Astrocyte (in vitro differentiated cells and primary cell): Measurements from ENCODE around the gene SFT2D2. TPM values are rescaled to one million over a fixed set of nuclear protein-coding genes. Genes with fewer than 3 reads are reported as not detected.

ENCODE experiments used
- DNase-seq: peaks from one replicate; pipeline ENCODE4 v3.0.0-alpha.2; 2010; ENCODE audit warnings: low read depth
- FAIRE-seq: peaks from 2 replicates; lab custom pipeline; 2011; peaks lifted over from hg19 to GRCh38; lab: Jason Lieb, UNC
- H2AFZ ChIP-seq: 2 replicates; pipeline ENCODE4 v1.6.0; 2012; ENCODE audit warnings: low read depth, low read length, inconsistent platforms
- H3K27ac ChIP-seq: 2 replicates; pipeline ENCODE4 v1.5.1; 2011; ENCODE audit warnings: low read depth, low read length, inconsistent platforms
- H3K27me3 ChIP-seq: 2 replicates; pipeline ENCODE4 v1.6.0; 2011; ENCODE audit warnings: low read length, inconsistent platforms; ENCODE audit not compliant: insufficient read depth
- H3K36me3 ChIP-seq: 2 replicates; pipeline ENCODE4 v1.5.1; 2011; ENCODE audit warnings: low read length, inconsistent platforms; ENCODE audit not compliant: insufficient read depth
- H3K4me1 ChIP-seq: 2 replicates; pipeline ENCODE4 v1.5.1; 2011; ENCODE audit warnings: low read length, inconsistent platforms; ENCODE audit not compliant: insufficient read depth
- H3K4me2 ChIP-seq: 2 replicates; pipeline ENCODE4 v1.6.0; 2012; ENCODE audit warnings: low read length, inconsistent platforms
- H3K4me3 ChIP-seq: 2 replicates; pipeline ENCODE4 v1.5.1; 2011; ENCODE audit warnings: low read depth, mild to moderate bottlenecking, low read length, inconsistent platforms; ENCODE audit not compliant: insufficient read depth
- H3K79me2 ChIP-seq: 2 replicates; pipeline ENCODE4 v1.6.0; 2012; ENCODE audit warnings: mild to moderate bottlenecking, low read length, inconsistent platforms; ENCODE audit not compliant: insufficient read depth
- H3K9ac ChIP-seq: 2 replicates; pipeline ENCODE4 v1.6.0; 2012; ENCODE audit warnings: mild to moderate bottlenecking, low read length, inconsistent platforms
- H3K9me3 ChIP-seq: 2 replicates; pipeline ENCODE4 v1.5.1; 2012; ENCODE audit warnings: low read depth, mild to moderate bottlenecking, low read length, inconsistent platforms; ENCODE audit not compliant: insufficient read depth
- H4K20me1 ChIP-seq: 2 replicates; pipeline ENCODE4 v1.6.0; 2012; ENCODE audit warnings: low read length, inconsistent platforms; ENCODE audit not compliant: insufficient read depth
- H3K27ac Mint-ChIP-seq: one replicate; pipeline ENCODE4 v1.8.0; 2021; ENCODE audit warnings: mild to moderate bottlenecking, mixed read lengths; ENCODE audit not compliant: unreplicated experiment
- H3K27me3 Mint-ChIP-seq: one replicate; pipeline ENCODE4 v1.8.0; 2021; ENCODE audit warnings: low read depth, mixed read lengths; ENCODE audit not compliant: unreplicated experiment
- H3K36me3 Mint-ChIP-seq: one replicate; pipeline ENCODE4 v1.8.0; 2021; ENCODE audit warnings: low read depth, mixed read lengths; ENCODE audit not compliant: unreplicated experiment
- H3K4me1 Mint-ChIP-seq: one replicate; pipeline ENCODE4 v1.8.0; 2021; ENCODE audit warnings: low read depth, mixed read lengths; ENCODE audit not compliant: unreplicated experiment
- H3K4me3 Mint-ChIP-seq: one replicate; pipeline ENCODE4 v1.8.0; 2021; ENCODE audit warnings: mild to moderate bottlenecking, moderate library complexity, mixed read lengths; ENCODE audit not compliant: unreplicated experiment
- H3K9me3 Mint-ChIP-seq: one replicate; pipeline ENCODE4 v1.8.0; 2021; ENCODE audit warnings: mild to moderate bottlenecking, mixed read lengths; ENCODE audit not compliant: unreplicated experiment
- CTCF ChIP-seq: IDR thresholded peaks from 2 replicates; pipeline ENCODE4 v1.5.1; 2011; ENCODE audit warnings: low read depth, mild to moderate bottlenecking, inconsistent platforms, low read length, moderate library complexity; ENCODE audit not compliant: insufficient read depth
- EZH2 ChIP-seq: IDR thresholded peaks from 2 replicates; pipeline ENCODE4 v1.6.1; 2012; ENCODE audit warnings: mild to moderate bottlenecking, low read length, inconsistent platforms; ENCODE audit not compliant: insufficient read depth
- total RNA-seq: library from RNA; stranded (reverse); gene quantifications from 2 replicates; pipeline ENCODE4 v1.2.1, GENCODE V29; 2021

SFT2D2 gene
- total RNA-seq, 1 donor from 2014 or later = 73.4 TPM

GRCh38 chr1:168246506-168246905 lies 20.7 kb downstream of the SFT2D2 start:
- H3K27ac ChIP-seq = no peak overlapping the region
- no peak overlapping the region for H3K4me2 ChIP-seq
- H3K9ac ChIP-seq = no peak overlapping the region
- Mint-ChIP-seq H3K36me3 (peaks cover 23% of the 10 kb centered on the region), H3K9me3 (no peaks in the 10 kb centered on the region), H3K27ac (no peak overlapping the region), H3K4me1 (no peaks in the 10 kb centered on the region), H3K27me3 (no peaks in the 10 kb centered on the region), H3K4me3 (no peak overlapping the region)
- H3K4me1 ChIP-seq = no peaks in the 10 kb centered on the region
- H4K20me1 ChIP-seq = peaks cover 28% of the 10 kb centered on the region
- no peaks in the 10 kb centered on the region for H3K27me3 ChIP-seq
- peaks cover 17% of the 10 kb centered on the region for H3K36me3 ChIP-seq
- H3K9me3 ChIP-seq = no peaks in the 10 kb centered on the region
- H3K4me3 ChIP-seq = no peak overlapping the region
- TF ChIP-seq CTCF (no peak), EZH2 (no peak)
- no peak overlapping the region for H2AFZ ChIP-seq
- FAIRE-seq (no peak), DNase-seq (no peak)
- peaks cover 31% of the 10 kb centered on the region for H3K79me2 ChIP-seq

- peaks cover 28% of the 10 kb centered on the region for H3K79me2 ChIP-seq
- H3K27me3 ChIP-seq = no peaks in the 10 kb centered on the region
- H3K4me1 Mint-ChIP-seq = no peaks in the 10 kb centered on the region
- H3K9ac ChIP-seq = no peak overlapping the region
- no peaks in the 10 kb centered on the region for H3K27me3 Mint-ChIP-seq
- H3K36me3 Mint-ChIP-seq = peaks cover 17% of the 10 kb centered on the region
- peaks cover 10% of the 10 kb centered on the region for H3K9me3 ChIP-seq
- peaks cover 7% of the 10 kb centered on the region for H3K36me3 ChIP-seq
- no peak overlapping the region for H3K4me3 Mint-ChIP-seq
- H3K27ac Mint-ChIP-seq = no peak overlapping the region
- no peak overlapping the region for H3K27ac ChIP-seq
- no peak for TF ChIP-seq CTCF
- no peak for TF ChIP-seq EZH2
- no peak for FAIRE-seq
- H3K4me2 ChIP-seq = no peak overlapping the region
- peaks cover 12% of the 10 kb centered on the region for H4K20me1 ChIP-seq
- H3K9me3 Mint-ChIP-seq = peaks cover 9% of the 10 kb centered on the region
- H3K4me3 ChIP-seq = no peak overlapping the region
- no peaks in the 10 kb centered on the region for H3K4me1 ChIP-seq
- no peak overlapping the region for H2AFZ ChIP-seq
- DNase-seq = no peak
These were observed 26.5 kb downstream of the SFT2D2 start for GRCh38 chr1:168252204-168252733.

GRCh38 chr1:168256164-168256563 lies 30.4 kb downstream of the SFT2D2 start:
- no peak overlapping the region for H3K4me2 ChIP-seq
- H4K20me1 ChIP-seq = peaks cover 6% of the 10 kb centered on the region
- no peak for DNase-seq
- no peak for TF ChIP-seq CTCF
- no peak for TF ChIP-seq EZH2
- no peak overlapping the region for H3K9ac ChIP-seq
- no peak overlapping the region for H3K4me3 Mint-ChIP-seq
- H3K4me3 ChIP-seq = no peak overlapping the region
- peaks cover 2% of the 10 kb centered on the region for H3K4me1 Mint-ChIP-seq
- H2AFZ ChIP-seq = no peak overlapping the region
- H3K27me3 ChIP-seq = no peaks in the 10 kb centered on the region
- peaks cover 15% of the 10 kb centered on the region for H3K9me3 Mint-ChIP-seq
- no peak overlapping the region for H3K27ac ChIP-seq
- H3K4me1 ChIP-seq = peaks cover 4% of the 10 kb centered on the region
- peaks cover 10% of the 10 kb centered on the region for H3K79me2 ChIP-seq
- H3K27me3 Mint-ChIP-seq = no peaks in the 10 kb centered on the region
- peaks cover 31% of the 10 kb centered on the region for H3K36me3 Mint-ChIP-seq
- peaks cover 10% of the 10 kb centered on the region for H3K9me3 ChIP-seq
- H3K27ac Mint-ChIP-seq = no peak overlapping the region
- no peak for FAIRE-seq
- H3K36me3 ChIP-seq = no peaks in the 10 kb centered on the region
